NCI-H226 (cell line): ENCODE data around the gene SCMH1.
A peak's percentile ranks its signal among the peaks of the same experiment; 100 is the strongest.

ENCODE experiments used
- DNase-seq: peaks from one replicate; pipeline ENCODE4 v3.0.0-alpha.2; 2015

SCMH1 gene

GRCh38 chr1:40987439-40988276, 254.4 kb downstream of the SCMH1 start:
- no peak for DNase-seq

- DNase-seq: no peak
Measured at GRCh38 chr1:40986956-40987355, 255.2 kb downstream of the SCMH1 start.

GRCh38 chr1:40986328-40986783, 255.8 kb downstream of the SCMH1 start:
- DNase-seq: no peak

- DNase-seq: no peak
Measured at GRCh38 chr1:40985875-40986274, 256.2 kb downstream of the SCMH1 start.

- no peak for DNase-seq
Measured at GRCh38 chr1:40985161-40985560, 256.9 kb downstream of the SCMH1 start.

GRCh38 chr1:40984531-40984930, 257.6 kb downstream of the SCMH1 start:
- no peak for DNase-seq

- DNase-seq: no peak
Measured at GRCh38 chr1:40984066-40984465, 258.0 kb downstream of the SCMH1 start.

- no peak for DNase-seq
Measured at GRCh38 chr1:40983286-40983685, 258.8 kb downstream of the SCMH1 start.

- DNase-seq: no peak
Measured at GRCh38 chr1:40982721-40983120, 259.4 kb downstream of the SCMH1 start.

GRCh38 chr1:40981691-40982448, 260.2 kb downstream of the SCMH1 start:
- no peak for DNase-seq

- no peak for DNase-seq
Measured at GRCh38 chr1:40980453-40981121, 261.5 kb downstream of the SCMH1 start.

GRCh38 chr1:40980068-40980452, 262.0 kb downstream of the SCMH1 start:
- DNase-seq: no peak

GRCh38 chr1:40979241-40980067, 262.7 kb downstream of the SCMH1 start, which contains the start of gene CTPS1:
Gene CTPS1, plus strand, starts transcription at chr1:40979696. Its CDS starts 3,595 bp downstream, at chr1:40983291.
- peak; percentile 87 for DNase-seq

GRCh38 chr1:40978886-40979240, 263.2 kb downstream of the SCMH1 start:
- no peak for DNase-seq

GRCh38 chr1:40977716-40978115, 264.4 kb downstream of the SCMH1 start:
- peak; percentile 39 for DNase-seq
